Mucosa of rectum (tissue), 2 donors: Measurements from ENCODE around the gene CCDC80.
"Not testable (repeated sequence)": the region's sequence is repeated elsewhere in the genome, so short reads cannot be mapped to it uniquely, and the experiment has no call there.

ENCODE experiments used
- H3K27ac ChIP-seq, 2 donors: one replicate each; pipeline ENCODE4 v1.7.0; 2013; ENCODE audit warnings: inconsistent platforms in 2 of 2, low read depth in 2 of 2, low read length in 2 of 2
- H3K27me3 ChIP-seq, 2 donors: one replicate each; pipeline ENCODE4 v1.7.0; 2013; ENCODE audit warnings: low read length in 2 of 2; ENCODE audit not compliant: control insufficient read depth in 2 of 2, insufficient read depth in 2 of 2
- H3K36me3 ChIP-seq, 2 donors: one replicate each; pipeline ENCODE4 v1.7.0; 2013; ENCODE audit warnings: low read length in 2 of 2; ENCODE audit not compliant: control insufficient read depth in 2 of 2, insufficient read depth in 2 of 2
- H3K4me1 ChIP-seq, 2 donors: one replicate each; pipeline ENCODE4 v1.7.0; 2013; ENCODE audit warnings: low read length in 2 of 2, mild to moderate bottlenecking in 1 of 2; ENCODE audit not compliant: control insufficient read depth in 2 of 2, insufficient read depth in 2 of 2
- H3K4me3 ChIP-seq, 2 donors: one replicate each; pipeline ENCODE4 v1.7.0; 2013; ENCODE audit warnings: low read length in 2 of 2
- H3K9ac ChIP-seq, 2 donors: one replicate each; pipeline ENCODE4 v1.7.0; 2013; ENCODE audit warnings: low read length in 2 of 2, low read depth in 1 of 2, mild to moderate bottlenecking in 1 of 2
- H3K9me3 ChIP-seq, 2 donors: one replicate each; pipeline ENCODE4 v1.7.0; 2013; ENCODE audit warnings: low read length in 2 of 2; ENCODE audit not compliant: control insufficient read depth in 2 of 2
- donor health status: healthy.
- donor health status: Normal muscosa, but diverticular disease.

Gene CCDC80

GRCh38 chr3:112568642-112569041, 72.3 kb downstream of the CCDC80 start:
- Histone ChIP-seq H3K36me3 (peaks cover 17 to 25% of the 10 kb centered on the region in 2 donors), H3K9ac (no peak overlapping the region)

GRCh38 chr3:112564940-112565305, 76.0 kb downstream of the CCDC80 start:
- H3K27ac ChIP-seq = no peak overlapping the region
- no peak overlapping the region for H3K4me3 ChIP-seq
- peaks cover 10 to 14% of the 10 kb centered on the region in 2 donors for H3K36me3 ChIP-seq
- H3K9me3 ChIP-seq = no peaks in the 10 kb centered on the region
- H3K4me1 ChIP-seq = peaks cover 9% of the 10 kb centered on the region in 2 donors
- no peak overlapping the region for H3K9ac ChIP-seq
- H3K27me3 ChIP-seq = no peaks in the 10 kb centered on the region

More at GRCh38 chr3:112568642-112569041, 72.3 kb downstream of the CCDC80 start:
- Histone ChIP-seq H3K9me3 (no peaks in the 10 kb centered on the region), H3K4me3 (no peak overlapping the region), H3K4me1 (no peaks in the 10 kb centered on the region), H3K27me3 (no peaks in the 10 kb centered on the region), H3K27ac (no peak overlapping the region)

GRCh38 chr3:112564247-112564939, 76.5 kb downstream of the CCDC80 start:
- H3K9me3 ChIP-seq = not testable (repeated sequence)

GRCh38 chr3:112561734-112562529, 79.0 kb downstream of the CCDC80 start, which contains the start of the genes ATG3 and SLC35A5:
ATG3 (minus strand) TSS chr3:112561962; CDS start chr3:112561528, 434 bp downstream.
SLC35A5 (plus strand) TSS chr3:112562045; CDS start chr3:112563404, 1,359 bp downstream.
- H3K36me3 ChIP-seq = peaks cover 0 to 6% of the 10 kb centered on the region in 2 donors
- H3K9ac ChIP-seq = peak within 1 kb of the TSS; percentile 95 to 99
- H3K4me1 ChIP-seq = peaks cover 12 to 16% of the 10 kb centered on the region in 2 donors
- no peaks in the 10 kb centered on the region for H3K27me3 ChIP-seq
- H3K9me3 ChIP-seq = no peaks in the 10 kb centered on the region
- H3K27ac ChIP-seq = peak within 1 kb of the TSS; percentile 98 to 99
- peak within 1 kb of the TSS; percentile 99 to 100 for H3K4me3 ChIP-seq

More at GRCh38 chr3:112564247-112564939, 76.5 kb downstream of the CCDC80 start:
- H3K4me1 ChIP-seq = peaks cover 12 to 15% of the 10 kb centered on the region in 2 donors
- H3K4me3 ChIP-seq, H3K36me3 ChIP-seq, H3K27ac ChIP-seq, H3K27me3 ChIP-seq, H3K9ac ChIP-seq: not testable (repeated sequence)

- H3K27ac ChIP-seq = peak overlapping the region; percentile 98 to 99
- no peaks in the 10 kb centered on the region for H3K27me3 ChIP-seq
- H3K4me1 ChIP-seq = peaks cover 12 to 16% of the 10 kb centered on the region in 2 donors
- H3K9me3 ChIP-seq = no peaks in the 10 kb centered on the region
- H3K4me3 ChIP-seq = peak overlapping the region; percentile 99 to 100
- peaks cover 0 to 6% of the 10 kb centered on the region in 2 donors for H3K36me3 ChIP-seq
- peak overlapping the region; percentile 95 to 99 for H3K9ac ChIP-seq
These were observed 79.5 kb downstream of the CCDC80 start for GRCh38 chr3:112561484-112561733.

- peaks cover 12 to 16% of the 10 kb centered on the region in 2 donors for H3K4me1 ChIP-seq
- peak overlapping the region; percentile 95 to 99 for H3K9ac ChIP-seq
- H3K36me3 ChIP-seq = peaks cover 0 to 6% of the 10 kb centered on the region in 2 donors
- no peaks in the 10 kb centered on the region for H3K9me3 ChIP-seq
- H3K27ac ChIP-seq = peak overlapping the region; percentile 98 to 99
- no peaks in the 10 kb centered on the region for H3K27me3 ChIP-seq
- H3K4me3 ChIP-seq = peak overlapping the region; percentile 99 to 100
These were observed 80.0 kb downstream of the CCDC80 start for GRCh38 chr3:112560721-112561483.

- Histone ChIP-seq H3K36me3 (peaks cover 0 to 5% of the 10 kb centered on the region in 2 donors), H3K4me3 (peak overlapping the region; percentile 99 to 100), H3K9ac (peak overlapping the region; percentile 95 to 99), H3K27ac (peak overlapping the region; percentile 98 to 99), H3K4me1 (peaks cover 12 to 16% of the 10 kb centered on the region in 2 donors), H3K9me3 (no peaks in the 10 kb centered on the region), H3K27me3 (no peaks in the 10 kb centered on the region)
These were observed 80.6 kb downstream of the CCDC80 start for GRCh38 chr3:112560307-112560706.

GRCh38 chr3:112557976-112558375, 83.0 kb downstream of the CCDC80 start:
- no peak overlapping the region for H3K9ac ChIP-seq
- H3K4me1 ChIP-seq = peaks cover 10 to 13% of the 10 kb centered on the region in 2 donors
- no peak overlapping the region for H3K4me3 ChIP-seq
- no peaks in the 10 kb centered on the region for H3K36me3 ChIP-seq
- no peaks in the 10 kb centered on the region for H3K9me3 ChIP-seq
- H3K27ac ChIP-seq = no peak overlapping the region
- H3K27me3 ChIP-seq = no peaks in the 10 kb centered on the region

- H3K9ac ChIP-seq = no peak overlapping the region
- H3K4me1 ChIP-seq = peaks cover 8 to 20% of the 10 kb centered on the region in 2 donors
- H3K9me3 ChIP-seq = no peaks in the 10 kb centered on the region
- H3K36me3 ChIP-seq = peaks cover 0 to 3% of the 10 kb centered on the region in 2 donors
- H3K27ac ChIP-seq = no peak overlapping the region
- H3K4me3 ChIP-seq = no peak overlapping the region
- no peaks in the 10 kb centered on the region for H3K27me3 ChIP-seq
These were observed 85.3 kb downstream of the CCDC80 start for GRCh38 chr3:112555535-112556170.
